ENCODE results near the gene SCN7A. TPM values are rescaled to one million over a fixed set of nuclear protein-coding genes. Genes with fewer than 3 reads are reported as not detected.

SCN7A gene
- total RNA-seq, 1 experiment from 2014 or later = 0.17 TPM

DNA sequence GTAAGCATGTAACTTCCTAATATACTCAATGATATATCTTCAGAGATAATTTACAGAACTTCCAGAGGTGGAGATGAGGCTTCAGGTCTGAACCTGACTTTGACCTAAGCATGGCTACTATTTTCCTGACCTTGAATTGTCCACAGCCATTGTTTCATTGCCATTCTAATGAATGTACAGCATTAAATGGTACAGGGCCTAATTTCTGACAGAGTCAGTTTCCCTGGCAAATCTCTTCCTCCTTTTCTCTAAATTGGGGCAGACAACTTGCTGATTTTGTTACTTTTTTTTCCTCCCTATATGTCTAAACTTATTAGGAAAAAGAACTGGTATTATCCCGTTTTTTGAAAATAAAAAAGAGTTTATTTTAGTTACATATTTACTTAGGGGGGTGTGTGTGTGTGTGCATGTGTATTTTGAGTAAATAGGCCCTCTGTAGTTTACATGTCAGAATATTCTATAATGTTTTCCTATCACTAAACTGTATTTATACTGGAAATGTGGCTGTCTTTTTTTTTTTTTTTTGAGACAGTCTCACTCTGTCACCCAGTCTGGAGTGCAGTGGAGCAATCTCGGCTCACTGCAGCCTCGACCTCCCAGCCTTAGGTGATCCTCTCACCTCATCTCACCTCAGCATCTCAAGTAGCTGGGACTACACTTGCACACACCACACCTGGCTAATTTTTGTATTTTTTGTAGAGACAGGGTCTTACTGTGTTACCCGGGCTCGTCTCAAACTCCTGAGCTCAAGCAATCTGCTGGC lies 75.0 kb downstream of the SCN7A start:
- CTCF ChIA-PET = interaction anchor here (0.6 to 1.2 kb wide), 14 partner anchors 9 to 362 kb away, joined by 3 to 15 read pairs (median 4); partner anchors contain the start of genes SCN1A and SCN9A
- H3K36me3 Mint-ChIP-seq = no peaks in the 10 kb centered on the region

More for the DNA sequence above, 75.0 kb downstream of the SCN7A start:
- peak; percentile 65 for ATAC-seq
- TF ChIP-seq ZNF317 (CRISPR knock-in tag; IDR thresholded peaks at IDR 0.05; ENCODE audit: borderline replicate concordance, low read depth) = no peak
- TF ChIP-seq ZBTB21 (CRISPR knock-in tag; IDR thresholded peaks at IDR 0.05; ENCODE audit: borderline replicate concordance) = no peak
- no peak for TF ChIP-seq HMGXB4 (CRISPR knock-in tag; IDR thresholded peaks at IDR 0.05)
- TF ChIP-seq GTF2I (CRISPR knock-in tag; conservative IDR thresholded peaks at IDR 0.05) = no peak
- no peak for TF ChIP-seq OVOL2 (CRISPR knock-in tag; IDR thresholded peaks at IDR 0.05; ENCODE audit: borderline replicate concordance)
- no peak for TF ChIP-seq FOXK1 (CRISPR knock-in tag; IDR thresholded peaks at IDR 0.05)
- TF ChIP-seq, protein P1, sequence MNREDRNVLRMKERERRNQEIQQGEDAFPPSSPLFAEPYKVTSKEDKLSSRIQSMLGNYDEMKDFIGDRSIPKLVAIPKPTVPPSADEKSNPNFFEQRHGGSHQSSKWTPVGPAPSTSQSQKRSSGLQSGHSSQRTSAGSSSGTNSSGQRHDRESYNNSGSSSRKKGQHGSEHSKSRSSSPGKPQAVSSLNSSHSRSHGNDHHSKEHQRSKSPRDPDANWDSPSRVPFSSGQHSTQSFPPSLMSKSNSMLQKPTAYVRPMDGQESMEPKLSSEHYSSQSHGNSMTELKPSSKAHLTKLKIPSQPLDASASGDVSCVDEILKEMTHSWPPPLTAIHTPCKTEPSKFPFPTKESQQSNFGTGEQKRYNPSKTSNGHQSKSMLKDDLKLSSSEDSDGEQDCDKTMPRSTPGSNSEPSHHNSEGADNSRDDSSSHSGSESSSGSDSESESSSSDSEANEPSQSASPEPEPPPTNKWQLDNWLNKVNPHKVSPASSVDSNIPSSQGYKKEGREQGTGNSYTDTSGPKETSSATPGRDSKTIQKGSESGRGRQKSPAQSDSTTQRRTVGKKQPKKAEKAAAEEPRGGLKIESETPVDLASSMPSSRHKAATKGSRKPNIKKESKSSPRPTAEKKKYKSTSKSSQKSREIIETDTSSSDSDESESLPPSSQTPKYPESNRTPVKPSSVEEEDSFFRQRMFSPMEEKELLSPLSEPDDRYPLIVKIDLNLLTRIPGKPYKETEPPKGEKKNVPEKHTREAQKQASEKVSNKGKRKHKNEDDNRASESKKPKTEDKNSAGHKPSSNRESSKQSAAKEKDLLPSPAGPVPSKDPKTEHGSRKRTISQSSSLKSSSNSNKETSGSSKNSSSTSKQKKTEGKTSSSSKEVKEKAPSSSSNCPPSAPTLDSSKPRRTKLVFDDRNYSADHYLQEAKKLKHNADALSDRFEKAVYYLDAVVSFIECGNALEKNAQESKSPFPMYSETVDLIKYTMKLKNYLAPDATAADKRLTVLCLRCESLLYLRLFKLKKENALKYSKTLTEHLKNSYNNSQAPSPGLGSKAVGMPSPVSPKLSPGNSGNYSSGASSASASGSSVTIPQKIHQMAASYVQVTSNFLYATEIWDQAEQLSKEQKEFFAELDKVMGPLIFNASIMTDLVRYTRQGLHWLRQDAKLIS (CRISPR knock-in tag; IDR thresholded peaks at IDR 0.05; ENCODE audit: borderline replicate concordance) = no peak
- TF ChIP-seq SMAD3 (CRISPR knock-in tag; IDR thresholded peaks at IDR 0.05; ENCODE audit: borderline replicate concordance) = no peak
- TF ChIP-seq CTCF (IDR thresholded peaks at IDR 0.05) = no peak
- no peak for TF ChIP-seq PRDM15 (CRISPR knock-in tag; IDR thresholded peaks at IDR 0.05)
- no peak for TF ChIP-seq USF1 (CRISPR knock-in tag; IDR thresholded peaks at IDR 0.05)
- no peak for TF ChIP-seq ZNF263 (CRISPR knock-in tag; IDR thresholded peaks at IDR 0.05; ENCODE audit: low read depth)
- TF ChIP-seq FOXJ3 (CRISPR knock-in tag; IDR thresholded peaks at IDR 0.05; ENCODE audit: borderline replicate concordance) = no peak
- no peak for TF ChIP-seq NR1H2 (CRISPR knock-in tag; IDR thresholded peaks at IDR 0.05)
- no peak for TF ChIP-seq E2F1 (CRISPR knock-in tag; IDR thresholded peaks at IDR 0.05)
- no peak for TF ChIP-seq CBFB (CRISPR knock-in tag; IDR thresholded peaks at IDR 0.05; ENCODE audit: low read depth)
- TF ChIP-seq ZNF671 (CRISPR knock-in tag; IDR thresholded peaks at IDR 0.05) = no peak
- no peak for TF ChIP-seq STAT6 (CRISPR knock-in tag; conservative IDR thresholded peaks at IDR 0.05; ENCODE audit: low read depth)
- DNase-seq (ENCODE audit: low spot score) = no peak
- Mint-ChIP-seq H3K4me1 (no peaks in the 10 kb centered on the region), H3K27ac (no peak overlapping the region), H3K27me3 (ENCODE audit: low read depth) (no peaks in the 10 kb centered on the region), H3K4me3 (no peak overlapping the region), H3K9me3 (no peaks in the 10 kb centered on the region)
- POLR2A ChIA-PET = no interaction called here

All from WTC11 (cell line).